DMS79 (cell line): Measurements from ENCODE around the gene RPS3.
A peak's percentile ranks its signal among the peaks of the same experiment; 100 is the strongest.

Source experiments
- DNase-seq: peaks from one replicate; lab custom pipeline; 2025; lab: John Stamatoyannopoulos, UW

Gene RPS3

GRCh38 chr11:75435571-75435925 lies 36.2 kb downstream of the RPS3 start:
- no peak for DNase-seq

DNA sequence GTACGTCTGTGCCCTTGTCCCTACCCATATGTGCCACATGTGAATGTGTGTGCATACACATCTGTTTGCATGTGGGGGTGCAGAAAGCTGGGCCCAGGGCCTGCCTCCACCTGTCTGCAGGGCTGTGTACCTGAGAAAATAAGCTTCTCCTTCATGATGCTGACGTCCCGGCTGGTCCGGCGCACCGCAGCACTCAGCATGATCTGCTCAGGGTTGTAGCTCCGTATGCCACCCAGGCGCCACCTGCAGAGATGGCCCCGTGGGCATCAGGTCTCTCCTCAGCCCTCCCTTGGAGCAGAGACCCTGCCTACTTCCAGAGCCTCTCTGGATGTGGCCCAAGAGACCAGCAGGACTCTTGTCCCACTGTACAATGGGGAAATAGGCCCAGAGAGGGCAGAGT lies 37.5 kb downstream of the RPS3 start:
- DNase-seq = no peak

DNA sequence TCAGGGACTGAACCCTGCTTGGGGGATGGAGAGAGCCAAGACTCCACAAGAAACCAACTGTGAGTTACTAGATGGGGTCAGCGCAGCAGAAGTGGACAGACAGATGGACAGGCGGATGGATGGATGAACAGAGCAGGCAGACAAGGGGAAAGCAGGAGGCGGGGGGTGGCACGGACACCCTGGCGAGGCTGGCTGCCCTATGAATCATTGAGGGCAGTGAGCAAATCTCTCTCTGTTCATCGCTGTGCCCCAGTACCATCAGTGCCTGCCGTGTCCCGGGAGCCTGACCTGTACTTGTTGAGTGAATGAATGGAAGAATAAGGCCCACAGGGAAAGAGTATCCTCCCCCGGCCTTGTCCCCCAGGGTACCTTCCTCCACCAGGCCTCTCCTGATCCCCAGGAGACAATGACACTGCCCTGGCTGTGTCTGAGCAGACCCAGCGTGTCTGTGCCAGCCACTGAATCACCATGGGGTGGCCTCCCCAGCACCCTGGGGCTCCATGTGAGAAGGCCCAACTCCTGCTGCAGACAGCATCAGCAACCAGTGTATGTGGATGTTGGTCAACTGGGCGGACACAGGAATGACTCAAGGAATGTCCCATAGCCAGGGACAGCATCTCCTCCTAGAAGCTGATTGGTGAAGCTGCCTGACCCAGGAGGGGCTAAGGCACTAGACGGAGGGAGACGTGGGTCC lies 38.8 kb downstream of the RPS3 start:
- DNase-seq = no peak

GRCh38 chr11:75439026-75439425 lies 39.7 kb downstream of the RPS3 start:
- no peak for DNase-seq

DNA sequence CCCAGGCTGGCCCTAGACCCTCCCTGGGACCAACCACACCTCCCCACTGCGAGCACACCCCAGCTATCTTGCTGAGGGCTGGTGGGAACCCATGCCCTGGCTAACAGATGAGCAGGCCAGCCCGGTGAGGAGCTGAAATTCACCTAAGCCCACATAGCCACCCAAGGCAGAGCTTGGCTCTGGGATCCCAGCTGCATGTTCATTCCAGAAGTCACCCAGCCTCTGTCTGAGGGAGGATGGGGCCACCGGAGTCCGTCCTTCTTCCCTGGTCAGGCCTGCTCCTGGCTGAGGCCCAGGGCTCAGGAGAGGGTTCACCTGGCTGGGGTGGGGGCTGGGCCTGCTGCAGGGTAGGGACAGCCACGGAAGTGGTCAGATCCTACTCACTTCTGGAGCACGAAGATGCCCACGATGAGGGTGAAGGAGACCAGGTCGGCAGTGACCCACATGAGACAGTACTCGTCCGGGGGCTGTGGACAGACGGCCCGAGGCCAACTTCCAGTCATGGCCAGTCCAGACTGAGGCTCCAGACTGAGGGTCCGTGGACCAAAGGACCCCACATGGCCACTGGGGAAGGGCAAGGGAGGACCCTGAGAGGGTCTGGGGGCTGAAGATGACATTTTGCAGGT lies 40.3 kb downstream of the RPS3 start:
- no peak for DNase-seq

- DNase-seq = no peak
These were observed 41.9 kb downstream of the RPS3 start for GRCh38 chr11:75440960-75441803.

DNA sequence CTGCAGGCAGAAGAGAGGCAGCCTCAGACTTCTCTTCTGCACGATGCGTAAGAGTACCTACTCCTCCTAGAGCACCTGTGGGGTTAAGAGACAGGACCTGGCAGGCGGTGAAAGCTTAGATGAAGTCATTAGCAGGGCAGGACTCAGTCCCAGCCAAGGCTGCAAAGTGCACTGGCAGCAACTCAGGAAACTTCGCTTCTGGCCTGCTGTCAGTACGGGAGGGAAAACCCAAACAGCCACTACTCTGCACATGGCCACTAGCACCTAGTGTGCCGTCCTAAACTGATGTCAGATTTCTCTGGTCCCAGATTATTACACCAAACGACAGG lies 42.5 kb downstream of the RPS3 start:
- no peak for DNase-seq

DNA sequence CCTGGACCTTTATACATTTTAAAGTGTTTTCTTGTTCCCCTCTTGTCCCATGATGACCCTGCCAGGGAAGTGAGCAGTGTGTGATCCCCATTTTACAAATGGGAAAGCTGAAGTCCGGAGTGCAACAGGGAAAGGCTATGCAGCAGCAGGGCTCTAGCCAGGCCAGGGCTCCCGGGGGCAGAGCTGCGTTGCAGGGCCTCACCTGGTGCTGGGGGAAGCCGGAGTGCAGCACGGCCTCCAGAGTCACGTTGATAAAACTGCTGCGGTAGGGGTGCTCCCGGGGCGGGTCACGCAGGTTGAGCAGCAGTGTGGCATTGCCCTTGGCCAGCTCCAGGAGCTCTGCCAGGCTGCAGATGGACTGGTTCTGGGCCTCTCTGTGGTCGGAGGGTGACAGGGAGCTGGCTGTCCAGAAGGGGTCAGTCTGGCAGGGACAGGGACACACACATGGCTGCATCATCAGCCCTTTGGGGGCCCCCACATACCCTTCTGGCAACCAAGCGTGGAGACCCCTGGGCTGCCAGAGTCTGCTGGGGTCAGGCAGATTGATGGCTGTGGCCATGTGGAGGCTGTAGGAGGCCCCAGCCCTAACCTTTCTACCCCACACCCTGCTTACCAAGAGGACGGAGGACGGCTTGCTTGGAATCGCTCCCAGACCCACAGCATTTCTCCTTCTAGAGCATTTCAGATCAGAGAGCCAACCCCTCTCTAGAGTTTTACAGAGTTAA lies 43.0 kb downstream of the RPS3 start:
- DNase-seq = no peak

- no peak for DNase-seq
These were observed 43.7 kb downstream of the RPS3 start for GRCh38 chr11:75443043-75443442.

GRCh38 chr11:75445315-75445953 lies 46.1 kb downstream of the RPS3 start:
- no peak for DNase-seq

GRCh38 chr11:75447415-75447814 lies 48.1 kb downstream of the RPS3 start:
- DNase-seq = no peak

GRCh38 chr11:75449271-75449670 lies 50.0 kb downstream of the RPS3 start:
- no peak for DNase-seq

DNA sequence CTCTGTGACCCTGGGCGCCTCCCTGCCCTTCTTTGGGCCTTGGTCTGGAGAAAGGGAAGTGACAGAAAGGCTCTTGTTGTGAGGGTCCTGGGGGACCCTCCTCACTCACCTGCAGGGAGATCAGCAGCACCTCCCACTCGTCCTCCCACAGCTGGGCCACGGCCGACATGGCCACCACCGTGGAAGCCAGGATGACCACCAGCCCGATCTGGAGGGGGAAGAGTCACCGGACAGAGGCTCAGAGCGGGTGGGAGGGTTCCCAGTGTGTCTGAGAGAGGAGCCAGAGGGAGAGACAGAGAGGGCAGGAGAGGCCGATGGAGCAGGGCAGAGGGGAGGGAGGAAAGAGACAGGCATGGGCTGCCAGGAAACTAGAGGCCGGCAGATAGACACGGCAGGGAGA lies 50.5 kb downstream of the RPS3 start:
- no peak for DNase-seq

DNA sequence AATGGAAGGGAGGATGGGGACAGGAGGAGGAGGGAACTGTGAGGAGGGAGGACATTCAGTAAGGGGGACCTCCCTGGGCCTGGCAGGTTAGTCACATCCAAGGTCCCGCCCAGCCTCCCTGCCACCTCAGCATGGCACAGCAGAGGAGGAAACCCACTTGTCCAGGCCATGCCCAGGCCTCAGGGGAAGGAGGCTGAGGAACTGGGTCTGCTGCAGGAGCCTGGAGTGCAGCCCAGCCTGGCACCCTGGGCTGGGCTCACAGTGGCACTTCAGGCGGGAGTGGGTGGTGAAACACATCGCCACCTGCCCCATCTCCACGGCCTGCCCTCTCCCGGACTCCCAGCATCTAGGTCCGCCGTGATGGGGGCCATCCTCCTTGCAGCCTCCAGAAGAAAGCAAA lies 50.9 kb downstream of the RPS3 start:
- no peak for DNase-seq

- no peak for DNase-seq
These were observed 51.8 kb downstream of the RPS3 start for GRCh38 chr11:75450826-75451821.

GRCh38 chr11:75453916-75454655 lies 54.8 kb downstream of the RPS3 start:
- DNase-seq = peak; percentile 48

GRCh38 chr11:75454987-75455386 lies 55.7 kb downstream of the RPS3 start:
- peak; percentile 69 for DNase-seq
